Breast epithelium (tissue), 4 donors: ENCODE results near the gene TRH. TPM values are rescaled to one million over a fixed set of nuclear protein-coding genes. Genes with fewer than 3 reads are reported as not detected.

Source experiments
- DNase-seq, 2 donors: peaks; one replicate each; pipeline ENCODE4 v3.0.0-alpha.2; 2019; ENCODE audit warnings: low spot score in 2 of 2
- H3K27ac ChIP-seq, 2 donors: fragments of 200-600 bp; sonication (generic) in 1 of 2; one replicate each; pipeline ENCODE4 v1.5.1; 2016 to 2019; ENCODE audit warnings: mild to moderate bottlenecking in 1 of 2
- H3K27me3 ChIP-seq, 2 donors: fragments of 200-600 bp; sonication (generic) in 1 of 2; one replicate each; pipeline versions ENCODE4 v1.5.1 to v1.6.0; 2017 to 2019; ENCODE audit warnings: control low read depth in 1 of 2, mild to moderate bottlenecking in 1 of 2
- H3K36me3 ChIP-seq: fragments of 200-600 bp; one replicate; pipeline ENCODE4 v1.5.1; 2019
- H3K4me1 ChIP-seq, 2 donors: fragments of 200-600 bp; sonication (generic); one replicate each; pipeline ENCODE4 v1.5.1; 2016 to 2019; ENCODE audit warnings: control low read depth in 1 of 2
- H3K4me3 ChIP-seq, 3 donors: fragments of 200-600 bp; sonication (generic); 1 replicate in 2 of 3; 2 replicates in 1 of 3; pipeline ENCODE4 v1.5.1; 2016 to 2019; ENCODE audit warnings: mild to moderate bottlenecking in 3 of 3, moderate library complexity in 2 of 3
- H3K9me3 ChIP-seq, 2 donors: fragments of 200-600 bp; sonication (generic) in 1 of 2; one replicate each; pipeline ENCODE4 v1.5.1; 2016 to 2019; ENCODE audit warnings: control low read depth in 1 of 2
- CTCF ChIP-seq, 3 donors: fragments of 450-650 bp; IDR thresholded peaks; one replicate each; pipeline ENCODE4 v1.5.1; 2016 to 2017; ENCODE audit warnings: antibody characterized with exemption in 3 of 3, mild to moderate bottlenecking in 3 of 3, moderate library complexity in 3 of 3
- POLR2A ChIP-seq: fragments of 450-650 bp; IDR thresholded peaks from one replicate; pipeline ENCODE4 v1.6.1; 2016; ENCODE audit warnings: antibody characterized with exemption, mild to moderate bottlenecking, moderate library complexity
- POLR2AphosphoS5 ChIP-seq, 3 donors: sonication (generic); formaldehyde crosslinking; IDR thresholded peaks; one replicate each; pipeline ENCODE4 v1.6.1; 2017; ENCODE audit warnings: antibody characterized with exemption in 3 of 3
- intact Hi-C: fragments of 100-400 bp; cut with DNase I; formaldehyde crosslinking; loops from one replicate; pipeline ENCODE4 v1.15.1; 2023; ENCODE audit warnings: low total_unique reads
- total RNA-seq, 3 donors: library from RNA; depleted of rRNA; stranded (reverse); fragments of >200 nt; gene quantifications; one replicate each; pipeline ENCODE4 v1.1.0, GENCODE V29; 2016

TRH gene
- total RNA-seq, 3 donors from 2014 or later = not detected

GRCh38 chr3:129984125-129984524 is 9.6 kb downstream of the TRH start:
- no peaks in the 10 kb centered on the region for H3K9me3 ChIP-seq
- H3K4me1 ChIP-seq = no peaks in the 10 kb centered on the region
- H3K4me3 ChIP-seq = no peak overlapping the region
- no peaks in the 10 kb centered on the region for H3K36me3 ChIP-seq
- H3K27me3 ChIP-seq = peaks cover 0 to 2% of the 10 kb centered on the region in 2 donors
- H3K27ac ChIP-seq = no peak overlapping the region
- no peak for DNase-seq
- intact Hi-C loops = no loop called here
- TF ChIP-seq CTCF (IDR thresholded peaks at IDR 0.05) = no peak
- TF ChIP-seq POLR2AphosphoS5 (IDR thresholded peaks at IDR 0.05) = no peak
- TF ChIP-seq POLR2A = no peak

- intact Hi-C loops = no loop called here
- no peak for TF ChIP-seq POLR2AphosphoS5 (IDR thresholded peaks at IDR 0.05)
- TF ChIP-seq CTCF (IDR thresholded peaks at IDR 0.05) = no peak
- no peak for TF ChIP-seq POLR2A
- H3K4me1 ChIP-seq = no peaks in the 10 kb centered on the region
- H3K27ac ChIP-seq = no peak overlapping the region
- H3K4me3 ChIP-seq = no peak overlapping the region
- H3K27me3 ChIP-seq = no peaks in the 10 kb centered on the region
- H3K9me3 ChIP-seq = no peaks in the 10 kb centered on the region
- DNase-seq = no peak
- H3K36me3 ChIP-seq = no peaks in the 10 kb centered on the region
Measured at GRCh38 chr3:129985113-129985512, 10.6 kb downstream of the TRH start.

GRCh38 chr3:129988429-129988828 is 13.9 kb downstream of the TRH start:
- Histone ChIP-seq H3K4me1 (no peaks in the 10 kb centered on the region), H3K27ac (no peak overlapping the region), H3K9me3 (no peaks in the 10 kb centered on the region), H3K36me3 (no peaks in the 10 kb centered on the region), H3K27me3 (no peaks in the 10 kb centered on the region), H3K4me3 (no peak overlapping the region)
- intact Hi-C loops = no loop called here
- TF ChIP-seq POLR2A = no peak
- TF ChIP-seq POLR2AphosphoS5 (IDR thresholded peaks at IDR 0.05) = no peak
- TF ChIP-seq CTCF (IDR thresholded peaks at IDR 0.05) = no peak
- DNase-seq = no peak

GRCh38 chr3:129989414-129989813 is 14.9 kb downstream of the TRH start:
- no peaks in the 10 kb centered on the region for H3K36me3 ChIP-seq
- no peaks in the 10 kb centered on the region for H3K4me1 ChIP-seq
- no peak overlapping the region for H3K27ac ChIP-seq
- no peaks in the 10 kb centered on the region for H3K27me3 ChIP-seq
- no peaks in the 10 kb centered on the region for H3K9me3 ChIP-seq
- TF ChIP-seq CTCF (IDR thresholded peaks at IDR 0.05) (no peak), POLR2A (no peak), POLR2AphosphoS5 (IDR thresholded peaks at IDR 0.05) (no peak)
- no peak for DNase-seq
- no peak overlapping the region for H3K4me3 ChIP-seq
- intact Hi-C loops = no loop called here

- DNase-seq = no peak
- intact Hi-C loops = no loop called here
- Histone ChIP-seq H3K4me3 (no peak overlapping the region), H3K9me3 (no peaks in the 10 kb centered on the region), H3K4me1 (no peaks in the 10 kb centered on the region), H3K27ac (no peak overlapping the region), H3K27me3 (no peaks in the 10 kb centered on the region), H3K36me3 (no peaks in the 10 kb centered on the region)
- TF ChIP-seq POLR2A = no peak
- TF ChIP-seq CTCF (IDR thresholded peaks at IDR 0.05) = no peak
- no peak for TF ChIP-seq POLR2AphosphoS5 (IDR thresholded peaks at IDR 0.05)
Measured at GRCh38 chr3:129992781-129993180, 18.3 kb downstream of the TRH start.
